ENCODE data around the gene CLMP.
"Not testable (repeated sequence)": the region's sequence is repeated elsewhere in the genome, so short reads cannot be mapped to it uniquely, and the experiment has no call there.

Gene CLMP

DNA sequence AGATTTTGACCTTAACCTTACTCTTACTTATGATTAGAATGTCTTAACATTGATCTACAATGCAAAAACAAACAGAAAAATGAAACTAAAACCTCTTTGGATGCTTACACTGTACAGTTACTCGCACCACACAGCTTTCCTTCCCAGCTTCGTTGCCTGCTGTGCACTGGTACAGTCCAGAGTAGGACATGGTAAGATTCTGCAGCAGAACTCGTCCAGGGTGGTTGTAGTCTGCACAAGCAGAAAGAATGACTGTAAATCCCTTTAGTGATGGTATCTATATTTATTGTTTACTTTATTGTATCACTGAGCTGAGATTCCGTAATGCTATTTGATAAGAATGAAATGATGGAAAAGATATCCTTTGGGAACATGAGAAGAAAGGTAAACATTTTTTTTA, 112.1 kb downstream of the CLMP start:
- no peak for DNase-seq (ENCODE audit: low read depth)

DNA sequence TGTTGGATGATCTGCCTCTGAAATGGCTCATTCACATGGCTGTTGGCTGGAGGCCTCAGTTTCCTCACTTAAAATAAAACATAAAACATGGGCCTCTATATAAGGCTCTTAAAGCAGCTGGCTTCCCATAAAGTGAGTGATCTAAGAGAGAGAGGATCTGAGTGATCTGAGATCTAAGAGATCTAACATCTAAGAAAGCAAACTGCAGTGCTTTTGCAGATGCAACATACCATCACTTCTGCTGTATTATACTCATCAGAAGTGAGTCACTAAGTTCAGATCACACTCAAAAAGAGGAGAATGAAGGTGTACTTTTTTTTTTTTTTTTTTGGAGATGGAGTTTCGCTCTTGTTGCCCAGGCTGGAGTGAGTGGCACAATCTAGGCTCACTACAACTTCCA, 115.0 kb downstream of the CLMP start:
- no peak for DNase-seq (ENCODE audit: low read depth)

DNA sequence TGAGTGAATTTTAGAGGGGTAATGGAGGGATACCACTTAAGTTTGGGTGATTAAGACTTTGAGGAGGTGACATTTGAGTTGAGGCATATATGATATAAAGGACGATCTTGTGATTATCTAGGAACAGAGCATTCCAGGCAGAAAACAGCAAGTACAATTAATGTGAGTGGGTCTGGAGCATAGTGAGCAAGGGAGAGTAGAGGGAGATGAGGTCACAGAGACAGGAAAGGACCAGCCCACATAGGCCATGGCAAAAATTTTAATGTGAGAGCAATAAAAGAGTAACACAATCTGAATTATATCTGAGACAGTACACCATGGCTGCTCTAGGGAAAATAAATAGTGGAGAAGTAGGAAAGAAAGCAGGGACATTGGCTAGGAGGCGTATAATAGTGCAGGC, 118.6 kb downstream of the CLMP start:
- DNase-seq (ENCODE audit: low read depth), result no peak

GRCh38 chr11:123073343-123074057, 121.5 kb downstream of the CLMP start:
- no peak for DNase-seq (ENCODE audit: low read depth)

DNA sequence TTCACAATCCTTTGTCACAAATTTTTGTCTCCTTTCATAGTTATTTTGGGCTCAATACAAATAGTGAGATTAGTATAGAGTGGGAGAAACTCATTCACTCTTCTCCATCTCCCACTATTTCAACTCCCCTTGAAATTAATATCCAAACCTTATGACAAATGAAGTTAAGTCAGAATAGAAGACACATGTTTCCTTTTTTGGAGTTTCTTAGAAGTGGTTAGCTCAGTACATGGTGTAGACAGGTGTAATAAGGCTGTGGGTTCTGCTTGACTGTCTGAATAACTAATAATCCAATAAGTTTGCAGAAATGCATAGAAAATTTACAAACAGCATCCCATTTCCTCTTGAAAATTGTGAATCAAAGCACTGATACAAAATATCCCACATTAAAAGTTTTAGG, 122.3 kb downstream of the CLMP start:
- DNase-seq (ENCODE audit: low read depth), result no peak

- no peak for DNase-seq (ENCODE audit: low read depth)
These were observed 122.7 kb downstream of the CLMP start for GRCh38 chr11:123072332-123072761.

DNA sequence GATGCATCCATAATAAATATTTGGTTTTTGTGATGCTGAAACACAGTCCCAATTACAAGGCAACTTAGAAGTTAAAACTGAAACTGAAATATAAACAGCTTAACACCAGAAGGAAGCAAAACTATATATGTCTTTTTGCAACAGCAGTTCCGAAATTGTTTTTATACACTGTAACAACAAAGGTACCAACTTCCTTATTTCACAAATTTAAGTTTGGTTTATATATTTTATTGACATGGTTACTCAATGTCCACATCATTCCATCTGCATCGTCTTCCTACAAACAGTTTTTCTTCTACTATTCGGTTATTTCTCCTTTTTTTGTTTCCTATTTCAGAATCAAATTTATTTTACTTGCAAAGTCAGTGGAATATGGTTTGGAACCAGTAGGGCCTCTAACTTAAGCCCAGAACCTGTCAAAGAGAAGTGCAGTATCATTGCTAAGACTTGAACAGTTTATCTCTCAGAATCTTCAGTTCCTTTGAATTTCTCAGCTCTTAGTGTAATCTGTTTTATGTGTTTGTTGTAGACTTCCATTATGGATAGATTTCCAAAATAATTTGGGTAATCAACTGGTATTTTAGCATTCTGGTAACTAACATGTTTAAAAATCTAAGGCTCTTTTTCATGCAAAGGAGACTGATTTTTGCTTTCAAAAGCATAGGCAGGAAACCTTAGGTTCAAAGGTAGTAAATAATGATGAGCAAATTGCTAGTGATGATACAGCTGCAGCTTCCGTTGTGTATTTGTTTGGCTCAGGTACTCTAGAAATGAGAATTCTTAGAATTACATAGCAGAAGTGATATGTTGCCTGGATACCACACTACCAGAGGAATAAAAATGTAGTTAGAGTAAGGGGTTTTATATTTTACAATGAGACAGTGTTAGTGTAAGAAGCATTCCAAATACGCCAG, 124.9 kb downstream of the CLMP start:
- DNase-seq (ENCODE audit: low read depth), result no peak

- DNase-seq (ENCODE audit: low read depth), result peak; percentile 23
These were observed 129.4 kb downstream of the CLMP start for GRCh38 chr11:123065621-123066020.

DNA sequence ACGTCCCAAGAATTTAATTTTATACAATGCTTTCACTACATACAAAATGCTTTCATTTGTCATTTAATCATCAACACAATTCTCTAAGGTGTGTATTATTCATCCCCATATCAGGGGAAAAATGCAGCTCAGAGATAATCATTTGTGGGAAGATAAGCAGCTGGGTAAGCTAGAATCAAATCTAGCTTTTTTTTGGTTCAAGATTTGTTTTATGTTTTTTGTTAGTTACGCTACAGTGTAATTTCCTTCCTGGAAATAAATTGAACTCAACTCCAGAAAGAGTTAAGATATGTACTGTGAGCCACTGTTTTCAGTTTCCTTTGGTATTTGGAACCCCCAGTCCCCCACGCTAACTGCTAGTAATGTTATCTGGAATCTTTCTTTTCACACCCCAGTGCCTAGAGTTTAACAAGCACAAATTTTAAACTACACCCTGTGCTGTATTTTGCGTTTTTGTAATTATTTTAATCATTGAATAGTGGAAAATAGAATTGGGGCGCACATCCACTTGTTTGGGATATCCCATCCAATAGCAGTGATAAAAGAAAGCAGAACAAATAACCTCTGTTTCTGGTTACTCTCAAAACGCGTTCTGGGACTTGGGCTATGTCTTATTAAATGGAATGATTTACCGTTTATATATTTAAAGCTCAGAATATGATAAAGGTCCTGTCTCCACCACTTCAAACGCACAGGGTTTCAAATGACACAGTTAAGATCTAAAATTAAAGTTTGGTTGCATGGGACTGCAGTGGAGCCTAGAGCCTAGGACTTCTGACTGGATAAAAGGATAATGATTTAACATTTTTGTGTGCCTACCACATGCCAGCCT, 131.0 kb downstream of the CLMP start:
- DNase-seq (ENCODE audit: low read depth), result no peak

- DNase-seq (ENCODE audit: low read depth), result peak; percentile 32
These were observed 131.9 kb downstream of the CLMP start for GRCh38 chr11:123062892-123063825.

GRCh38 chr11:123062158-123062891, 132.7 kb downstream of the CLMP start:
- DNase-seq (ENCODE audit: low read depth), result peak; percentile 99

DNA sequence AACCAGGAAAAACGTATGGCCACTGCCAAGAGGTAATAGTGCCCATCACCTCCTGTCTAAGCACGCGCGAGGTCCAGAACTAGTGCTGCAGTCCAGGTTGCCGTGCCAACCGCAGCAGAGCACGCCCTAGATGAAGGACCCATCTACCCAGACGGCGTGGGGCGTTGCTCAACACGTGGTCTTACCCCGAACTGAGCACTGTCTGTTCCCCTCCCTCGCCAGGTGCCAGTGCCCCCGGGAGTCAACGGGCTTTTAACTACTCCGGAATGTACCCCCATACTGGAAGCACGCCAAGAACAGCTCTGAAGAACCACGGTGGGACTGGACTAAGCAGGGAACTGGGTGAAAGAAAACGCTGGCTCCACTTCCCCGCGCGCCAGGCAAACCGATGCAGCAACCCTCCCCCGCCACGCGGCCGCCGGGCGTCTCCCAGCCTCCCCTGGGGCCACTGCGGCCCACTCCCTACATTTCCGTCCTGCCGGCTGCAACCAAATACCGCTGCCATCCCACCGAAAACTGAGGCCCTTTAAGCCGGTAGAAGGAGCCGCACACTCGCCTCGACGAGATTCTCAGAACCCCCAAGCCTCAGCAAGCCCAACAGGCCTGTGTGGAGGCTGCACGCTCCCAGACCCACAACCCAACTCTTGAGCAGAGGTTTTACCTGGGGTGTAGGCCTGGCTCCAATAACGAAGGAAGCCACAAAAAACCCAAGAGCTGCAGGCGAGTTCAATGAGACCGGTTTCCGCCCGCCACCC, 133.5 kb downstream of the CLMP start, which contains the start of gene HSPA8:
TSS of gene HSPA8 (minus strand) at position 734 of the 755 bp plus-strand sequence. CDS start 812 bp downstream, outside the sequence.
- peak; percentile 25 for DNase-seq (ENCODE audit: low read depth)

DNA sequence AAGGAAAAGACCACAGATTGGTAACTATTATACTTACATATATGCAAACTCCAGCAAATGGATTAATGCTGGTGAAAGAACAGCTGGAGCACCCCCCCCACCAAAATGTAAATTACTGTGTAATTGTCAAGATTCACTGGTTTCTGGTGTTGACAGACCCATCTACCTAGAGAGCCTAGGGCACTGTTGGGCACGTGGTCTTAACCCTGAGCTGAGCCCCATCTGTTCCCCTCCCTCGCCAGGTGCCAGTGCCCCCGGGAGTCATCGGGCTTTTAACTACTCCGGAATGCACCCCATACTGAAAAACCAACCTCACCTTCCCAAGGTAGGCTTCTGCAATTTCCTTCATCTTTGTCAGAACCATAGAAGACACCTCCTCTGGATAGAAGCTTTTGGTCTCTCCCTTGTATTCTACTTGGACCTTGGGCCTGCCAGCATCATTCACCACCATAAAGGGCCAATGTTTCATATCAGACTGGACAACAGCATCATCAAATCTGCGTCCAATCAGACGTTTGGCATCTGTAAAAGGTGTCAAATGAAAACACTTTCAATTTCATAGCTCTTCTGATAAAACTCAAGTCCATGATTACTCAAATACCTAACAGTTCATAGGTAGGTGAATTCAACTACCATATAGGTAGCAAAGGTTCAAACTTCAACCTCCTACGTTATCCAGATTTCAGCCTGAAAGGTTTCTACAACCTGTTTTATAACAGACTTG, 134.6 kb downstream of the CLMP start:
- no peak for DNase-seq (ENCODE audit: low read depth)

DNA sequence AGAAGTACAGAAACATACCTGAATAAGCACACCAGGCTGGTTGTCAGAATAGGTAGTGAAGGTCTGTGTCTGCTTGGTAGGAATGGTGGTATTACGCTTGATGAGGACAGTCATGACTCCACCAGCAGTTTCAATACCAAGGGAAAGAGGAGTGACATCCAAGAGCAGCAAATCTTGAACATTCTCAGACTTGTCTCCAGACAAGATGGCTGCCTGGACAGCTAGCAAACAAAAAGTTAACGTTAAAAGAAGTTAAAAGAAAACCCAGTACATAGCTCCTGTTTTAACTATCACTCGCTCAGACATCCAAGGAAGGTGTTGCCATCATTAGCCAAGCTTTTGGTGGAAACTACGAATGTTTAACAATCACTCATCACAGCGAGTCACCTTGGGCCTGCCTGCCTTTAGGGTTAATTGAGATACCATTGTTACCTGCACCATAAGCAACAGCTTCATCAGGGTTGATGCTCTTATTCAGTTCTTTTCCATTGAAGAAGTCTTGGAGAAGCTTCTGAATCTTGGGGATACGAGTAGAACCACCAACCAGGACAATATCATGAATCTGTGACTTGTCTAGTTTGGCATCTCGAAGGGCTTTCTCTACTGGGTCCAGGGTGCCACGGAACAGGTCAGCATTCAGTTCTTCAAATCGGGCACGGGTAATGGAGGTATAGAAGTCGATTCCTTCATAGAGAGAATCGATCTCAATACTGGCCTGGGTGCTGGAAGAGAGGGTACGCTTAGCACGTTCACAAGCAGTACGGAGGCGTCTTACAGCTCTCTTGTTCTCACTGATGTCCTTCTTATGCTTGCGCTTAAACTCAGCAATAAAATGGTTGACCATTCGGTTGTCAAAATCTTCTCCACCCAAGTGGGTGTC, 135.8 kb downstream of the CLMP start:
- not testable (repeated sequence) for DNase-seq (ENCODE audit: low read depth)

DNA sequence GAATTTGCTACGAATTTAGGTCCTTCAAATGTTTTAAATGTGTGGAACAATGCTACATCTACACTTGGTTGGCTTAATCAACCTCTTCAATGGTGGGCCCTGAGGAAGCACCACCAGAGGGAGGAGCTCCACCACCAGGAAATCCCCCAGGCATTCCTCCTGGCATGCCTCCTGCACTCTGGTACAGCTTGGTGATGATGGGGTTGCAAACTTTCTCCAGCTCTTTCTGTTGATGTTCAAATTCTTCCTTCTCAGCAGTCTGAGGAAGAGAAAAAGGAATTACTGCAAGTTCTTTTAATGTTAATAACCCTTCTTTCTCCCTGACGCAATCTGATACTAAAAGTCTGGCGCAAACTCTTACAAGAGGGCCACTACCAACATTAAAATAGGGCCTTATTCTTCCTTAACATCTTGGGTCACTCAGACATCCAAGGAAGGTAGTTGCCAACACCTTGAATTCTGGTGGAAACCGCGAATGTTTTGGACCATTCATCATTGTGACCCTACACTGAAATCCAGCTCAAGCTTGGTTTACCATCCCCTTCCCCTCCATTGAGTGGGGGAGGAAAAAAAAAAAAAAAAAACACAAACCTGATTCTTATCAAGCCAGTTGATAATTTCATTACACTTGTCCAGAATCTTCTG, 137.3 kb downstream of the CLMP start:
- no peak for DNase-seq (ENCODE audit: low read depth)

DNA sequence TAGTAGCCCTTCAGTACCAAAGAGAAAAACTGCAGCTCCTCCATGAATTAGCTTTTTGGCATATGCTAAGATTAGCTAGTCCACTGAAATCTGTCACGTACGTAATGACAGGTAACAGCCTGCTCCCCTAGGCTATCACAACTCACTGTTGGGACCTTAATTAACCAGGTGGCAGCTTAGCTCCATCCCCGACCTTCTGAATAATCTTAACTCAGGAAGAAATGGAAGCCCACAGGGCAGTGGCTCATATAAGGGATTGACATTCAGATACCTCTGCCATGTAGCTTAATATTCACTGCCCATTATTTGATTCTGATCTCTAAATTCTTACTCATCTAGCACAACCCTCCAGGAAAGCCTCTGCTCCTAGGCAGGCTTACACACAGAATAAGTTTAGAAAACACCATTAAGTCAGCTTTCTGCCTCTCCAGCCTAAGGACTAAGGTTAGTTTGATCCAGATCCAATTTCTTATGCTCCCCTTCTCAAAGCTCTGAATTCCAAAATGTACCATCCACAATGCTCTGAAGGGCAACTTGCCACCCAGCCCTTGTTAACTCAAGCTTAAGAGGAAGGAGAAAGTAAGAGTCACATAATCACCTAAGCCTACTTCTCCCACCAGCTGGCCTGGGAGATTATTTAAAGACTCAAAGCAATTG, 138.1 kb downstream of the CLMP start:
- no peak for DNase-seq (ENCODE audit: low read depth)

Measured in stromal cell of bone marrow (primary cell).